H9 (cell line): Measurements from ENCODE around the gene ERICH2. TPM values are rescaled to one million over a fixed set of nuclear protein-coding genes. Genes with fewer than 3 reads are reported as not detected.

ENCODE experiments used
- DNase-seq: peaks from one replicate; pipeline ENCODE4 v3.0.0-alpha.2; 2017
- H2AFZ ChIP-seq: one replicate; pipeline ENCODE4 v1.6.1; 2013; ENCODE audit warnings: mild to moderate bottlenecking, low read length, control low read depth, moderate library complexity
- H2AK5ac ChIP-seq: 2 replicates; pipeline ENCODE4 v1.6.1; 2013; ENCODE audit warnings: low read length, control low read depth, mixed read lengths; ENCODE audit not compliant: insufficient read length
- H2BK120ac ChIP-seq: one replicate; pipeline ENCODE4 v1.6.1; 2013; ENCODE audit warnings: low read depth, mild to moderate bottlenecking, low read length, control low read depth, inconsistent platforms; ENCODE audit not compliant: poor library complexity, severe bottlenecking
- H2BK12ac ChIP-seq: 2 replicates; pipeline ENCODE4 v1.6.1; 2013; ENCODE audit warnings: low read length, control low read depth, mixed read lengths, low read depth; ENCODE audit not compliant: insufficient read length
- H2BK15ac ChIP-seq: 2 replicates; pipeline ENCODE4 v1.6.1; 2013; ENCODE audit warnings: low read depth, low read length, control low read depth
- H2BK20ac ChIP-seq: one replicate; pipeline ENCODE4 v1.6.1; 2013; ENCODE audit warnings: low read depth, mild to moderate bottlenecking, low read length, control low read depth, inconsistent platforms; ENCODE audit not compliant: poor library complexity, severe bottlenecking
- H2BK5ac ChIP-seq: 2 replicates; pipeline ENCODE4 v1.6.1; 2013; ENCODE audit warnings: low read length, control low read depth, mixed read lengths; ENCODE audit not compliant: insufficient read length
- H3K14ac ChIP-seq: 2 replicates; pipeline ENCODE4 v1.6.1; 2013; ENCODE audit warnings: low read length, control low read depth; ENCODE audit not compliant: insufficient read depth
- H3K18ac ChIP-seq: 2 replicates; pipeline ENCODE4 v1.6.1; 2013; ENCODE audit warnings: low read depth, mild to moderate bottlenecking, mixed read lengths, low read length, control low read depth; ENCODE audit not compliant: insufficient read length
- H3K23ac ChIP-seq: 2 replicates; pipeline ENCODE4 v1.6.1; 2013; ENCODE audit warnings: low read length, control low read depth, mixed read lengths, low read depth; ENCODE audit not compliant: insufficient read length
- H3K23me2 ChIP-seq: 2 replicates; pipeline ENCODE4 v1.6.1; 2013; ENCODE audit warnings: low read depth, mild to moderate bottlenecking, mixed read lengths, low read length, control low read depth; ENCODE audit not compliant: insufficient read length, poor library complexity, severe bottlenecking
- H3K27ac ChIP-seq: 2 replicates; pipeline ENCODE4 v1.5.1; 2013; ENCODE audit warnings: low read length, control low read depth, mixed read lengths, low read depth; ENCODE audit not compliant: insufficient read length
- H3K27me3 ChIP-seq: 2 replicates; pipeline ENCODE4 v1.6.1; 2013; ENCODE audit warnings: low read length, control low read depth, inconsistent platforms; ENCODE audit not compliant: insufficient read depth
- H3K4ac ChIP-seq: 2 replicates; pipeline ENCODE4 v1.6.1; 2013; ENCODE audit warnings: low read depth, mild to moderate bottlenecking, control low read depth, inconsistent platforms, low read length, moderate library complexity
- H3K4me1 ChIP-seq: 2 replicates; pipeline ENCODE4 v1.6.1; 2013; ENCODE audit warnings: low read length, control low read depth, inconsistent platforms; ENCODE audit not compliant: insufficient read depth
- H3K4me2 ChIP-seq: 2 replicates; pipeline ENCODE4 v1.6.1; 2013; ENCODE audit warnings: low read length, control low read depth, mixed read lengths; ENCODE audit not compliant: insufficient read length, insufficient read depth
- H3K56ac ChIP-seq: 2 replicates; pipeline ENCODE4 v1.6.1; 2013; ENCODE audit warnings: low read depth, mild to moderate bottlenecking, mixed read lengths, low read length, control low read depth; ENCODE audit not compliant: insufficient read length
- H3K79me1 ChIP-seq: 2 replicates; pipeline ENCODE4 v1.6.1; 2013; ENCODE audit warnings: low read depth, mild to moderate bottlenecking, moderate library complexity, low read length, control low read depth, inconsistent platforms; ENCODE audit not compliant: insufficient read depth, poor library complexity, severe bottlenecking
- H3K79me2 ChIP-seq: 2 replicates; pipeline ENCODE4 v1.6.1; 2013; ENCODE audit warnings: low read length, control low read depth, inconsistent platforms; ENCODE audit not compliant: insufficient read depth
- H3K9ac ChIP-seq: 2 replicates; pipeline ENCODE4 v1.6.1; 2013; ENCODE audit warnings: low read length, control low read depth, mixed read lengths; ENCODE audit not compliant: insufficient read length; ENCODE audit errors: extremely low read depth
- H3K9me3 ChIP-seq: one replicate; pipeline ENCODE4 v1.6.1; 2013; ENCODE audit warnings: low read depth, low read length, inconsistent platforms; ENCODE audit not compliant: control insufficient read depth
- H3T11ph ChIP-seq: one replicate; pipeline ENCODE4 v1.6.1; 2013; ENCODE audit warnings: mild to moderate bottlenecking, low read length, control low read depth, inconsistent platforms
- H4K20me1 ChIP-seq: one replicate; pipeline ENCODE4 v1.6.1; 2013; ENCODE audit not compliant: control insufficient read depth, insufficient read length, insufficient read depth
- H4K5ac ChIP-seq: 2 replicates; pipeline ENCODE4 v1.6.1; 2013; ENCODE audit warnings: low read depth, mild to moderate bottlenecking, mixed read lengths, low read length, control low read depth; ENCODE audit not compliant: insufficient read length
- H4K8ac ChIP-seq: replicated peaks from 2 replicates; pipeline ENCODE4 v1.6.1; 2013; ENCODE audit warnings: low read length, control low read depth, mixed read lengths, low read depth; ENCODE audit not compliant: insufficient read length
- H4K91ac ChIP-seq: 2 replicates; pipeline ENCODE4 v1.6.1; 2013; ENCODE audit warnings: low read depth, mild to moderate bottlenecking, moderate library complexity, mixed read lengths, low read length, control low read depth; ENCODE audit not compliant: insufficient read length
- H3K27ac Mint-ChIP-seq, 3 experiments: 2 replicates in 2 of 3; 3 replicates in 1 of 3; pipeline ENCODE4 v1.8.0; 2020 to 2021; ENCODE audit warnings: mixed read lengths in 3 of 3, mild to moderate bottlenecking in 1 of 3, moderate library complexity in 1 of 3
- H3K27me3 Mint-ChIP-seq: 2 replicates; pipeline ENCODE4 v1.8.0; 2021; ENCODE audit warnings: low read depth, mild to moderate bottlenecking, moderate library complexity, mixed read lengths
- H3K36me3 Mint-ChIP-seq, 3 experiments: 2 replicates in 2 of 3; 3 replicates in 1 of 3; pipeline ENCODE4 v1.8.0; 2020 to 2021; ENCODE audit warnings: low read depth in 3 of 3, mixed read lengths in 3 of 3; ENCODE audit not compliant: insufficient read depth in 1 of 3
- H3K4me1 Mint-ChIP-seq, 2 experiments: 2 replicates each; pipeline ENCODE4 v1.8.0; 2020; ENCODE audit warnings: mixed read lengths in 2 of 2
- H3K4me3 Mint-ChIP-seq, 2 experiments: 2 replicates in 1 of 2; 3 replicates in 1 of 2; pipeline ENCODE4 v1.8.0; 2020 to 2021; ENCODE audit warnings: mild to moderate bottlenecking in 2 of 2, mixed read lengths in 2 of 2, moderate library complexity in 1 of 2
- H3K9me3 Mint-ChIP-seq, 2 experiments: 2 replicates in 1 of 2; 3 replicates in 1 of 2; pipeline ENCODE4 v1.8.0; 2020; ENCODE audit warnings: mild to moderate bottlenecking in 2 of 2, mixed read lengths in 2 of 2, moderate library complexity in 1 of 2
- total RNA-seq: library from RNA; stranded (reverse); gene quantifications from 2 replicates; pipeline ENCODE4 v1.2.1, GENCODE V29; 2021
- TF ChIP-seq, protein P1 (sequence below): fragments of 200-600 bp; sonication (generic); conservative IDR thresholded peaks from 3 replicates; pipeline ENCODE4 v1.8.0; 2021; ENCODE audit warnings: antibody characterized with exemption, mild to moderate bottlenecking

ERICH2 gene
- total RNA-seq, 1 experiment from 2014 or later: 1.2 TPM

DNA sequence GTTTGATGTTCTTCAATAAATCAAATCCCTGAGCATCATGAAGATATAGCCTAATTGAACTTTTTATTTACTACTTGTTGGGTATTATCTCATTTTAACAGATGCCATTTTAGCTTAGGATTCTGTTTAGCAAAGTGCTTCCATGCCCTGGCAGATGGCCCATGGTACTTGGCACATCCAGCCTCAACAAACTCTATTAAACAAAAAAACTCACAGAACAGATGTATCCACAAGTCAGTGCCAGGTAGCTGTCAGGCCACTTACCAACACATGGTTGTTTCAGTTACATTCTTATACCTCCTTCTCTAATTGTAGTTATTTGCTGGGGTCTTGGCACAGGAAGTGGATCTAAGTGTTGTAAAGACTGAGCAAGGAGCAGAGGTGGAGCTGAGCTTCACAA lies 76.1 kb downstream of the ERICH2 start:
- Histone ChIP-seq H3K9me3 (no peaks in the 10 kb centered on the region), H3K14ac (no peak overlapping the region), H2BK5ac (no peak overlapping the region), H4K20me1 (no peaks in the 10 kb centered on the region), H3K4me1 (no peaks in the 10 kb centered on the region), H3K27me3 (no peaks in the 10 kb centered on the region), H4K8ac (no peak overlapping the region), H3K23ac (no peak overlapping the region), H3K18ac (no peak overlapping the region), H3K27ac (no peak overlapping the region), H2BK15ac (no peak overlapping the region), H4K91ac (no peak overlapping the region), H3K23me2 (no peaks in the 10 kb centered on the region), H2AFZ (no peak overlapping the region), H3K4me2 (no peak overlapping the region), H3T11ph (no peak overlapping the region), H3K9ac (no peak overlapping the region), H2BK120ac (no peak overlapping the region), H3K79me1 (no peaks in the 10 kb centered on the region), H3K4ac (no peak overlapping the region), H4K5ac (no peak overlapping the region), H2BK12ac (no peak overlapping the region), H3K56ac (no peak overlapping the region), H3K79me2 (no peaks in the 10 kb centered on the region), H2BK20ac (no peak overlapping the region), H2AK5ac (no peak overlapping the region)
- H3K4me1 Mint-ChIP-seq: no peaks in the 10 kb centered on the region
- no peaks in the 10 kb centered on the region for H3K36me3 Mint-ChIP-seq
- no peaks in the 10 kb centered on the region; a peak in 1 of 5 replicates for H3K9me3 Mint-ChIP-seq
- peaks cover 3% of the 10 kb centered on the region; the same call in 1 of the 2 replicates for H3K27me3 Mint-ChIP-seq
- H3K4me3 Mint-ChIP-seq: no peak overlapping the region
- no peak overlapping the region for H3K27ac Mint-ChIP-seq
- TF ChIP-seq, protein P1, sequence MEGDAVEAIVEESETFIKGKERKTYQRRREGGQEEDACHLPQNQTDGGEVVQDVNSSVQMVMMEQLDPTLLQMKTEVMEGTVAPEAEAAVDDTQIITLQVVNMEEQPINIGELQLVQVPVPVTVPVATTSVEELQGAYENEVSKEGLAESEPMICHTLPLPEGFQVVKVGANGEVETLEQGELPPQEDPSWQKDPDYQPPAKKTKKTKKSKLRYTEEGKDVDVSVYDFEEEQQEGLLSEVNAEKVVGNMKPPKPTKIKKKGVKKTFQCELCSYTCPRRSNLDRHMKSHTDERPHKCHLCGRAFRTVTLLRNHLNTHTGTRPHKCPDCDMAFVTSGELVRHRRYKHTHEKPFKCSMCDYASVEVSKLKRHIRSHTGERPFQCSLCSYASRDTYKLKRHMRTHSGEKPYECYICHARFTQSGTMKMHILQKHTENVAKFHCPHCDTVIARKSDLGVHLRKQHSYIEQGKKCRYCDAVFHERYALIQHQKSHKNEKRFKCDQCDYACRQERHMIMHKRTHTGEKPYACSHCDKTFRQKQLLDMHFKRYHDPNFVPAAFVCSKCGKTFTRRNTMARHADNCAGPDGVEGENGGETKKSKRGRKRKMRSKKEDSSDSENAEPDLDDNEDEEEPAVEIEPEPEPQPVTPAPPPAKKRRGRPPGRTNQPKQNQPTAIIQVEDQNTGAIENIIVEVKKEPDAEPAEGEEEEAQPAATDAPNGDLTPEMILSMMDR: no peak
- no peak for DNase-seq
